HG03558 (cell line): ENCODE data around the gene TAS2R3.
A peak's percentile ranks its signal among the peaks of the same experiment; 100 is the strongest.

Experiments used
- ATAC-seq: cut with Tn5 transposase; IDR thresholded peaks from one replicate; pipeline ENCODE4 v1.9.1; 2021; ENCODE audit warnings: moderate number of reproducible peaks; ENCODE audit not compliant: unreplicated experiment; ENCODE audit errors: extremely low read depth

The TAS2R3 gene

DNA sequence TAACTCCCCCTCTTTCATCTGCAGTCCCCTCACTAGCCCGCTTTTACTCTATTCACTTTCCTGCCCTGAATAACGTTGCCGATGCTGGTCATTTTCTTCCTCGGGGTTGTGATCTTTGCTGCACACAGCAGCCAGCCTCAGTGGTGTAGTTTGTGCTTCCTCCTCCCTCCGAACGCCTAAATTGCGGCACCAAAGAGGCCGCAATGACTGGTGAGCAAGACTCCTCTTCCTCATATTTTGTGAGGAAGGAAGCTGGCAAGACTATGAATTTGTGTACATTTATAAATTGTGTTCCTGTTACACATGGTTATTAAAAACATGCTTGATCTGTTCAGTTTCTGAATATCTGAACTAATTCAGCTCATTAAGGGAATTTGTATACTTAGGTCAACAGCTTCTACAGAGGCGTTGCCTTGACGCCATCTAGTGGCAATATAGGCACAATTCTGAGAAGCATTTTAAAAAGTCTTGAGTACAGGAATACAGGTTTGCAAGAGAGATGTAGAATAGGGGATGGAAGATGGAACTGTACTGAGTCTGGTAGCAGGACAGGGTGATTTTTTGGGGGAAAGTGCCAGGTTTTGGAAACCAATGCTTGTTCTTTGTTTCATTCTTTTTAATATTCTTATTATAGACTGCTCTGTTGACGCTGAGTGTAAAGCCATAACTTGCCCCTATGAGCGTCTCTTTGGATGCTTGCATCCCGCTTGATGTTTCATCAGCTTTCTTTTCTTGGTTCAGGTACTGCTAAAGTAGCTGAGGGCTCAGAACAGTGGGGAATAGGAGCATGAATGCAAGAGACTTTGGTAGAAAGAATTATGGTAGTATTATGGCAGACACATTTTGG lies 22.0 kb downstream of the TAS2R3 start:
- peak; percentile 77 for ATAC-seq

DNA sequence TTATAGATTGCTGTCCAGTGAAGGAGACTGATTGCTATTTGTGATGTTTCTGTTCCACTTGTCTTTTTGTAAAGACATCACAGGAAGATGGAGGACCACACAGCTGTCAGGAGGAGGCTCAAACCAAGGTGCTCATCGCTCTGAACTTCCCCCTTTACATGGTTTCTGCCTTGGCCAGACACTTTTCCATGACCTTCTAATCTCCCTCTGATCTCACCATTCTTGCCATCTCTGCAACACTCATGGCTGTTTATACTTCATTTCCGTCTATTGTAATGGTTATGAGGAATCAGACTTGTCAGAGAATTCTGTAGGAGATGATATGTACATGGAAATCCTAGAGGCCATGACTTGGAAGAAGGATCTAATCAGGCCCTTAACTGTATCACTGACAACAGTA lies 24.4 kb downstream of the TAS2R3 start:
- no peak for ATAC-seq

DNA sequence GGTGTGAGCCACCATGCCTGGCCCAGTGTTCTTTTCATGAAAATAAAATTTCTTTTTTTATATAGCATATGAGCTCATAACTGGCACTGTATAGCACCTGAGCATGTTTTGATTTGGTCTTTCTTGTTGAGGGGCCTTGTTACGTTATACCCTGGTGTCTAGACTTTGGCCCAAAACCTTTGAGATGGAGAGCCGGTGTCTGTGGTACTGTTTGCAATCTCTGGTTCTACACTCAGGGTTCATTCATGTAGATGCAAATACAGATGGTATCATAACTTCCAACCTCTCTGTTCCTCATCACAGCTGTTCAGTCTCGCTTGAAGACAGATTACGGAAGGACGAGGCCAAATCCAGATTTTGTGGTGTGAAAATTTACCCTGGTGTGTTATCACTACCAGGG lies 26.0 kb downstream of the TAS2R3 start, which contains the start of gene TAS2R5:
Gene TAS2R5, plus strand, starts transcription at position 301 of the 400 bp plus-strand sequence. CDS start 145 bp downstream, outside the sequence.
- ATAC-seq: no peak

DNA sequence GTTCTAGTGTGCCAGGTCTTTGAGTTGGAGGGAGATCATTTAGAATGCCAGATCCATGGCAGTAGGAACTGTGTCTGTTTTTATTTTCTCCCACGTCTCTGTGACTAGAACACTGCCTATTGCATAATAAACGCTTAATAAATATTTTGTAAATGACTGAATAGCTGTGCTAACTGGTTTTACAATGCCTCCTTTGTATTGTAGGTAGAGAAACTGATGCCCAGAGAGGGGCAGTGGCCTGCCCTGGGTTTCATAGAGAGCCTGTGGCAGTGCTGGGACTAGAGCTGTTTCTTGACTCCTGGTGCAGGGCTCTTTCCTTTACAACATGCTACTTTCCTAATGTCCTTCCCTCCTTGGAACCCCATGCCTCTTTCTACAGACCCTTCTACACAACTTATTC lies 28.6 kb downstream of the TAS2R3 start:
- ATAC-seq: no peak
